SK-N-SH (cell line): ENCODE measurements around the gene EP400. TPM values are rescaled to one million over a fixed set of nuclear protein-coding genes. Genes with fewer than 3 reads are reported as not detected.

Experiments
- CTCF ChIA-PET: fragments of 300-600, 350-600 bp; formaldehyde crosslinking; extraction: SDS; loops from one replicate; lab custom pipeline; 2021; lab: Yijun Ruan, JAX
- POLR2A ChIA-PET: fragments of 350-600 bp; sonication (Branson Sonifier 250); formaldehyde crosslinking; extraction: SDS; loops from one replicate; lab custom pipeline; 2020; ENCODE audit warnings: antibody characterized with exemption, inconsistent platforms; lab: Yijun Ruan, JAX
- DNase-seq: peaks from one replicate; pipeline ENCODE4 v3.0.0; 2012
- H2AFZ ChIP-seq: fragments of 200-600 bp; sonication (generic); 2 replicates; pipeline ENCODE4 v1.8.1; 2016; ENCODE audit warnings: antibody characterized with exemption, mild to moderate bottlenecking, low read depth
- H3F3A ChIP-seq: fragments of 200-600 bp; sonication (generic); replicated peaks from 2 replicates; pipeline ENCODE3; 2016; ENCODE audit warnings: antibody characterized with exemption, mild to moderate bottlenecking; ENCODE audit not compliant: insufficient read depth
- H3K27ac ChIP-seq, 2 experiments: fragments of 200-500 bp in 1 of 2; fragments of 200-600 bp in 1 of 2; sonication (Bioruptor generic) in 1 of 2; sonication (generic), shearing (Covaris generic) in 1 of 2; 2 replicates each; pipeline versions ENCODE4 v1.5.1 to v1.6.1; 2014 to 2016; ENCODE audit warnings: low read depth in 2 of 2, inconsistent platforms in 1 of 2, low read length in 1 of 2, mild to moderate bottlenecking in 1 of 2, mixed read lengths in 1 of 2
- H3K27me3 ChIP-seq: fragments of 200-600 bp; sonication (generic), shearing (Covaris generic); 2 replicates; pipeline ENCODE4 v1.6.1; 2016; ENCODE audit warnings: mixed run types; ENCODE audit not compliant: insufficient read depth
- H3K36me3 ChIP-seq, 2 experiments: fragments of 200-500 bp in 1 of 2; fragments of 200-600 bp in 1 of 2; sonication (Bioruptor generic) in 1 of 2; sonication (generic) in 1 of 2; replicated peaks in 1 of 2; 2 replicates each; pipeline versions ENCODE3 to v1.5.1; 2014 to 2016; ENCODE audit warnings: low read length in 1 of 2, mild to moderate bottlenecking in 1 of 2; ENCODE audit not compliant: insufficient read depth in 2 of 2, control insufficient read depth in 1 of 2
- H3K4me1 ChIP-seq, 2 experiments: fragments of 200-500 bp in 1 of 2; fragments of 200-600 bp in 1 of 2; sonication (Bioruptor generic) in 1 of 2; sonication (generic), shearing (Covaris generic) in 1 of 2; 2 replicates each; pipeline versions ENCODE4 v1.5.1 to v1.6.1; 2014 to 2016; ENCODE audit warnings: low read depth in 1 of 2, low read length in 1 of 2, mixed run types in 1 of 2; ENCODE audit not compliant: insufficient read depth in 2 of 2, control insufficient read depth in 1 of 2
- H3K4me2 ChIP-seq: fragments of 200-600 bp; sonication (generic), shearing (Covaris generic); 2 replicates; pipeline ENCODE4 v1.6.1; 2017; ENCODE audit warnings: mixed run types
- H3K4me3 ChIP-seq, 2 experiments: fragments of 200-500 bp in 1 of 2; fragments of 200-600 bp in 1 of 2; sonication (Bioruptor generic) in 1 of 2; sonication (generic), shearing (Covaris generic) in 1 of 2; 2 replicates each; pipeline versions ENCODE4 v1.5.1 to v1.8.1; 2014 to 2016; ENCODE audit warnings: low read depth in 2 of 2, inconsistent platforms in 1 of 2, low read length in 1 of 2, mild to moderate bottlenecking in 1 of 2, mixed read lengths in 1 of 2, moderate library complexity in 1 of 2
- H3K79me2 ChIP-seq: fragments of 200-600 bp; sonication (generic); 2 replicates; pipeline ENCODE4 v1.8.1; 2017; ENCODE audit warnings: mild to moderate bottlenecking; ENCODE audit not compliant: insufficient read depth
- H3K9ac ChIP-seq: fragments of 200-600 bp; sonication (generic); 2 replicates; pipeline ENCODE4 v1.6.1; 2017; ENCODE audit warnings: mixed run types
- H3K9me2 ChIP-seq: fragments of 200-600 bp; sonication (generic); 2 replicates; pipeline ENCODE4 v1.6.1; 2017; ENCODE audit warnings: mixed run types
- H3K9me3 ChIP-seq: fragments of 200-600 bp; sonication (generic); 2 replicates; pipeline ENCODE4 v1.6.1; 2017; ENCODE audit warnings: mixed run types, mild to moderate bottlenecking, moderate library complexity
- H4K20me1 ChIP-seq: fragments of 200-600 bp; sonication (generic); 2 replicates; pipeline ENCODE4 v1.6.1; 2017; ENCODE audit warnings: mild to moderate bottlenecking, mixed run types; ENCODE audit not compliant: insufficient read depth
- ELF1 ChIP-seq: IDR thresholded peaks from 2 replicates; pipeline ENCODE4 v1.4.0; 2012
- EZH2phosphoT487 ChIP-seq: fragments of 200-600 bp; sonication (generic); IDR thresholded peaks from 2 replicates; pipeline ENCODE4 v1.6.1; 2017; ENCODE audit warnings: low read depth, mixed run types, mild to moderate bottlenecking, antibody characterized with exemption, moderate library complexity, borderline replicate concordance
- FOSL2 ChIP-seq: IDR thresholded peaks from 2 replicates; pipeline ENCODE4 v1.4.0; 2012; ENCODE audit warnings: low read depth, mild to moderate bottlenecking, moderate library complexity, borderline replicate concordance
- FOXJ3 ChIP-seq: sonication (generic); formaldehyde crosslinking; IDR thresholded peaks from 2 replicates; pipeline ENCODE4 v1.5.1; 2020; ENCODE audit warnings: mild to moderate bottlenecking, missing genetic modification reagents
- GABPA ChIP-seq: IDR thresholded peaks from 2 replicates; pipeline ENCODE4 v1.4.0; 2012; ENCODE audit warnings: low read depth, mild to moderate bottlenecking
- JUND ChIP-seq: IDR thresholded peaks from 2 replicates; pipeline ENCODE4 v1.4.0; 2012
- MEF2A ChIP-seq: IDR thresholded peaks from 2 replicates; pipeline ENCODE4 v1.4.0; 2012; ENCODE audit warnings: low read depth, borderline replicate concordance
- MXI1 ChIP-seq: IDR thresholded peaks from 2 replicates; pipeline ENCODE4 v1.6.1; 2012; ENCODE audit warnings: mild to moderate bottlenecking, low read depth, low read length, improper control_type of control experiment
- NRF1 ChIP-seq: IDR thresholded peaks from 2 replicates; pipeline ENCODE4 v1.6.1; 2012; ENCODE audit warnings: low read depth, mild to moderate bottlenecking, low read length
- PBX3 ChIP-seq: IDR thresholded peaks from 2 replicates; pipeline ENCODE4; 2012
- RCOR1 ChIP-seq: fragments of 150-350 bp; IDR thresholded peaks from 2 replicates; pipeline ENCODE4 v1.6.1; 2017; ENCODE audit warnings: antibody characterized with exemption, low read length
- REST ChIP-seq: IDR thresholded peaks from 2 replicates; pipeline ENCODE4 v1.6.1; 2012; ENCODE audit warnings: mild to moderate bottlenecking, low read depth, low read length, moderate library complexity
- RFX5 ChIP-seq: IDR thresholded peaks from 2 replicates; pipeline ENCODE4 v1.6.1; 2012; ENCODE audit warnings: mild to moderate bottlenecking, improper control_type of control experiment, low read length
- SIN3A ChIP-seq: IDR thresholded peaks from 2 replicates; pipeline ENCODE4 v1.6.1; 2012; ENCODE audit warnings: low read depth, mild to moderate bottlenecking, low read length, moderate library complexity, borderline replicate concordance
- TCF12 ChIP-seq: IDR thresholded peaks from 2 replicates; pipeline ENCODE4 v1.4.0; 2012
- WGBS: methylation state at CpG from one replicate; pipeline ENCODE4 v1.1.6; 2017; ENCODE audit warnings: low lambda C conversion rate; 5-methylcytosine and 5-hydroxymethylcytosine counted together
- polyA plus RNA-seq, 3 experiments: library from polyadenylated mRNA; depleted of rRNA; stranded (reverse); fragments of >200 nt; gene quantifications; 2 replicates each; pipeline ENCODE4 v1.2.3, GENCODE V29; 2012

EP400 gene
- polyA plus RNA-seq, 1 of the 3 experiments (the other 2 are of a cell fraction) = 7.0 TPM

DNA sequence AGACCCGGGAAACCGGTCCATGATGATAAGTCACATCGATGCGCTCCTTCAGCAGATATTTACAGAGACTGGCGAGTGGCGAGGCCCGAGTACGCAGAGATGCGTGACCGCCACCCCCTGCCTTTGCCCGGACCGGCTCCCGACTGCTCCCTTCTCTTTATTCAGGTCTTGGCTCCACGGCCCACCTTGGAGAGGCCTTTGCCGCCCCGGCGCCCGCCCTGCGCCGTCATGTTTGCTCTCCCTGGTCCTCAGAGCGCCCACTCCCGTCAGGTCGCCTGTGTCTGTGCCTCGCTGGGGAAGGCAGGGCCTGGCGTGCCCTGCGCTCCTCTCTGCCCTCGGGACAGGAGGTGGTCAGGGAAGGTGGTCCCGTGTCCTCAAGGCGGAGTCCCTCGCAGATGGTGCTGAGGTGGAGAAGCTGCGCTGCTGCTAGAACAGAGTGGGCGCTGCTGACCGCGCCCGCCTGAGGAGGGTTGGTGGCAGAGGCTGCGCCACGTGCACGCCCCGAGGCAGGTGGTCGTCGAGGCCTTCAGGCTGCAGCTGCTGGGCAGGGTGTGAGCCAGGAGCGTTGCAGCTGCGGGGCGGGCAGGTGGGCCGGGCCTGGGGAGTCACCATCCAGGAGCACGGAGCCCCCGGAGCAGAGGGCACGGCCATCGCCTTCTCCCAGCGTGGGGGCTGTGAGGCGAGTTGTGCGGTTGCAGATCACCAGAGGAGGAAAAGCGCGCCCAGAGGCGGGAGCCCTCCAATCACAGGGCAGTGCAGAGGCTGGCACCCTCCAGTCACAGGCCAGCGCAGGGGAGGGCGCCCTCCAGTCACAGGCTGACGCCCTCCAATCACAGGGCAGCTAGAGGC, 167.2 kb downstream of the EP400 start:
- no peak overlapping the region for H2AFZ ChIP-seq
- no peak overlapping the region for H3K9ac ChIP-seq
- H3F3A ChIP-seq = no peaks in the 10 kb centered on the region
- TF ChIP-seq MEF2A (no peak), FOSL2 (no peak), FOXJ3 (CRISPR knock-in tag) (no peak)
- CTCF ChIA-PET = no interaction called here
- no peaks in the 10 kb centered on the region for H3K27me3 ChIP-seq
- no peaks in the 10 kb centered on the region for H3K9me3 ChIP-seq
- no peak for DNase-seq
- no peaks in the 10 kb centered on the region for H4K20me1 ChIP-seq
- WGBS = 97% methylated on average over 37 of the region's 58 CpGs
- no peaks in the 10 kb centered on the region for H3K79me2 ChIP-seq
- H3K9me2 ChIP-seq = no peaks in the 10 kb centered on the region
- peaks cover 20 to 58% of the 10 kb centered on the region in 2 experiments for H3K36me3 ChIP-seq
- POLR2A ChIA-PET = no interaction called here
- H3K4me1 ChIP-seq = no peaks in the 10 kb centered on the region
- H3K27ac ChIP-seq = no peak overlapping the region
- no peak overlapping the region for H3K4me2 ChIP-seq
- no peak overlapping the region for H3K4me3 ChIP-seq

DNA sequence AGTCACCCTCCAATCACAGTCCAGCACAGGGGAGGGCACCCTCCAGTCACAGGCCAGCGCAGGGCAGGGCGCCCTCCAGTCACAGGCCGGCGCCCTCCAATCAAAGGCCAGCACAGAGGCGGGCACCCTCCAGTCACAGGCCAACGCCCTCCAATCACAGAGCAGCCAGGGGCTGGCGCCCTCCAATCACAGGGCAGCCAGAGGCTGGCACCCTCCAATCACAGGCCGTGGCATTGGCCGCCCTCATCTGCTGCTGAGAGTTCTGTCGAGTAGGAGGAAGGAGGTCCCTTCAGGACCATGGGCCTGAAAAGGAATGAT, 167.8 kb downstream of the EP400 start:
- peak; percentile 78 for DNase-seq
- H3K79me2 ChIP-seq = no peaks in the 10 kb centered on the region
- no peak overlapping the region for H3K4me2 ChIP-seq
- POLR2A ChIA-PET = no interaction called here
- H3K9ac ChIP-seq = no peak overlapping the region
- TF ChIP-seq MEF2A (no peak), ELF1 (no peak), MXI1 (no peak), PBX3 (no peak), GABPA (no peak), REST (no peak), EZH2phosphoT487 (no peak), FOSL2 (no peak), NRF1 (no peak), JUND (no peak), SIN3A (no peak), TCF12 (no peak), RFX5 (no peak), RCOR1 (no peak)
- TF ChIP-seq, all 33 proteins: peak for 0
- Histone ChIP-seq H3F3A (no peaks in the 10 kb centered on the region), H2AFZ (no peak overlapping the region), H3K4me3 (no peak overlapping the region), H3K27me3 (no peaks in the 10 kb centered on the region), H3K4me1 (no peaks in the 10 kb centered on the region), H3K9me2 (no peaks in the 10 kb centered on the region), H4K20me1 (no peaks in the 10 kb centered on the region), H3K9me3 (no peaks in the 10 kb centered on the region), H3K36me3 (peaks cover 23 to 63% of the 10 kb centered on the region in 2 experiments), H3K27ac (no peak overlapping the region)
- 98% methylated on average over 5 of the region's 10 CpGs for whole genome bisulfite sequencing
- CTCF ChIA-PET = no interaction called here
